CD4-positive, CD25-positive, alpha-beta regulatory T cell (primary cell): ENCODE data around the gene MRPL41. TPM values are rescaled to one million over a fixed set of nuclear protein-coding genes. Genes with fewer than 3 reads are reported as not detected.
"Not testable (repeated sequence)": the region's sequence is repeated elsewhere in the genome, so short reads cannot be mapped to it uniquely, and the experiment has no call there.

Experiments
- ATAC-seq, 2 donors: fragments of 150-1000 bp; cut with Tn5 transposase; one replicate each; pipeline ENCODE4 v1.10.0; 2021; ENCODE audit warnings: low read depth in 2 of 2, moderate number of reproducible peaks in 2 of 2, moderate library complexity in 1 of 2
- DNase-seq, 3 donors: peaks; one replicate each; pipeline versions ENCODE4 v3.0.0 to v3.0.0-alpha.2; 2012 to 2022; ENCODE audit warnings: mixed read lengths in 1 of 3
- H3K27ac ChIP-seq: one replicate; pipeline ENCODE4 v1.7.0; 2013; ENCODE audit warnings: mild to moderate bottlenecking, low read length; ENCODE audit not compliant: insufficient read depth, poor library complexity, severe bottlenecking
- H3K27me3 ChIP-seq: one replicate; pipeline ENCODE4 v1.7.0; 2013; ENCODE audit warnings: low read length; ENCODE audit not compliant: control insufficient read depth, insufficient read depth
- H3K36me3 ChIP-seq: one replicate; pipeline ENCODE4 v1.7.0; 2013; ENCODE audit warnings: mild to moderate bottlenecking, low read length, moderate library complexity; ENCODE audit not compliant: control insufficient read depth, insufficient read depth
- H3K4me1 ChIP-seq: 2 replicates; pipeline ENCODE4 v1.7.0; 2013; ENCODE audit warnings: mild to moderate bottlenecking, low read length; ENCODE audit not compliant: insufficient read depth, control insufficient read depth, poor library complexity, severe bottlenecking
- H3K4me3 ChIP-seq: one replicate; pipeline ENCODE4 v1.7.0; 2013; ENCODE audit warnings: low read depth, mild to moderate bottlenecking, low read length, moderate library complexity
- H3K9me3 ChIP-seq, 2 experiments: 1 replicate in 1 of 2; 2 replicates in 1 of 2; pipeline ENCODE4 v1.7.0; 2013; ENCODE audit warnings: low read length in 2 of 2, mild to moderate bottlenecking in 1 of 2, moderate library complexity in 1 of 2; ENCODE audit not compliant: control insufficient read depth in 2 of 2
- H3K27ac Mint-ChIP-seq, 3 donors: one replicate each; pipeline ENCODE4 v1.8.0; 2020 to 2022; ENCODE audit warnings: mild to moderate bottlenecking in 3 of 3, mixed read lengths in 3 of 3, moderate library complexity in 2 of 3
- H3K27me3 Mint-ChIP-seq: one replicate; pipeline ENCODE4 v1.8.0; 2022; ENCODE audit warnings: mild to moderate bottlenecking, mixed read lengths
- H3K36me3 Mint-ChIP-seq: one replicate; pipeline ENCODE4 v1.8.0; 2020; ENCODE audit warnings: mixed read lengths
- H3K4me1 Mint-ChIP-seq, 4 donors: one replicate each; pipeline ENCODE4 v1.8.0; 2020 to 2022; ENCODE audit warnings: mixed read lengths in 4 of 4, mild to moderate bottlenecking in 1 of 4
- H3K4me3 Mint-ChIP-seq, 4 donors: one replicate each; pipeline ENCODE4 v1.8.0; 2020 to 2022; ENCODE audit warnings: mild to moderate bottlenecking in 4 of 4, mixed read lengths in 4 of 4, moderate library complexity in 3 of 4
- H3K9me3 Mint-ChIP-seq, 7 donors: one replicate each; pipeline ENCODE4 v1.8.0; 2020 to 2022; ENCODE audit warnings: mixed read lengths in 7 of 7, mild to moderate bottlenecking in 3 of 7, moderate library complexity in 2 of 7
- polyA plus RNA-seq, 4 donors: library from polyadenylated mRNA; unstranded; fragments of 300-500 nt; fragmentation: Illumina TruSeq; gene quantifications; one replicate each; pipeline ENCODE4 v1.2.3, GENCODE V29; 2021
- total RNA-seq: library from RNA; stranded (reverse); gene quantifications from one replicate; pipeline ENCODE4 v1.2.3, GENCODE V29; 2022

Gene MRPL41
- total and polyA plus RNA-seq, 5 donors from 2014 or later = 38.1 to 64.3 (median 44.2) TPM

DNA sequence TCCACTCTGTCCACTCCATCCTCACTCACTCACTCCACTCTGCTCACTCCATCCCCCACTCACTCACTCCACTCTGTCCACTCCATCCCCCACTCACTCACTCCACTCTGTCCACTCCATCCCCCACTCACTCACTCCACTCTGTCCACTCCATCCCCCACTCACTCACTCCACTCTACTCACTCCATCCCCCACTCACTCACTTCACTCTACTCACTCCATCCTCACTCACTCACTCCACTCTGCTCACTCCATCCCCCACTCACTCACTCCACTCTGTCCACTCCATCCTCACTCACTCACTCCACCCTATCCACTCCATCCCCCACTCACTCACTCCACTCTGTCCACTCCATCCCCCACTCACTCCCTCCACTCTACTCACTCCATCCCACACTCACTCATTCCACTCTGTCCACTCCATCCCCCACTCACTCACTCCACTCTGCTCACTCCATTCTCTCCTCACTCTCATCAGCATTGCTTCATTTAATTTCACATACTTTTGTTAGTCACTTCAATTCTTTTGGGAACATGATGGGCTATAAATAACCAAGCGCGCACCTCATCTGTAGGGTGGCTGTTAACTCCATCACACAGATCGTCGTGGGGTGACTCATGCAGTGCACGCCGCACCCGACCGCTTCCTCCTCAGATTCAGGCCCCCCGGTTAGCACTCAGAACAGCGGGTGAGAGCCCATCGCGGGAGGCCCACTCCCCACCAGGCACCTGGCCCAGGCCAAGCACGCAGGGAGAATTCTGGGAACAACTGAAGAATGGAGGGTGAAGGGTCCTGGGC is 32.8 kb upstream of the MRPL41 start:
- not testable (repeated sequence) for DNase-seq, H3K27me3 Mint-ChIP-seq, H3K36me3 Mint-ChIP-seq, H3K4me1 Mint-ChIP-seq, H3K4me3 ChIP-seq, H3K4me3 Mint-ChIP-seq, ATAC-seq, H3K4me1 ChIP-seq, H3K27ac ChIP-seq, H3K36me3 ChIP-seq, H3K27me3 ChIP-seq, H3K9me3 ChIP-seq, H3K9me3 Mint-ChIP-seq
- peak overlapping the region in 1 of 3 donors; percentile 62 for H3K27ac Mint-ChIP-seq

DNA sequence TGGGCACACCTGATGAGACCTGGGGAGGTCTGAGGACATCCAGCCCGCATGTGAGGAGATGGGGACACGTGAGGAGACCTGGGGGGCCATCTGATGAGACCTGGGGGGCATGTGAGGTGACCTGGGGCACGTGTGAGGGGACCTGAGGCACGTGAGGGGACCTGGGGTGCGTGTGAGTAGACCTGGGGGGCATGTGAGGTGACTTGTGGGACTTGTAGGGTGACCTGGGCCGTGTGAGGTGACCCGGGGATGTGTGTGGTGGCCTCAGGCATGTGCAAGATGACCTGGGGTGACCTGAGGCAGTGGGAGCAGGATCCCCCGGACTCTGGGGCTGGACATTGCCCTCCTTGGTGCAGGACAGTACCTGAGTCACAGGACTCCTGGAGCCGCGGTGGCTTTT is 32.1 kb upstream of the MRPL41 start:
- Mint-ChIP-seq H3K36me3 (no peaks in the 10 kb centered on the region), H3K4me1 (peaks cover 0 to 2% (median 0%) of the 10 kb centered on the region in 4 donors), H3K27ac (peak overlapping the region in 1 of 3 donors; percentile 62), H3K9me3 (no peaks in the 10 kb centered on the region), H3K4me3 (no peak overlapping the region), H3K27me3 (no peaks in the 10 kb centered on the region)
- Histone ChIP-seq H3K9me3 (no peaks in the 10 kb centered on the region), H3K4me1 (no peaks in the 10 kb centered on the region), H3K4me3 (no peak overlapping the region), H3K27me3 (no peaks in the 10 kb centered on the region), H3K36me3 (no peaks in the 10 kb centered on the region), H3K27ac (no peak overlapping the region)
- no peak for DNase-seq
- ATAC-seq = no peak

GRCh38 chr9:137520614-137521404 is 30.9 kb upstream of the MRPL41 start:
- ATAC-seq = no peak
- Histone ChIP-seq H3K27me3 (no peaks in the 10 kb centered on the region), H3K9me3 (no peaks in the 10 kb centered on the region), H3K27ac (no peak overlapping the region), H3K36me3 (no peaks in the 10 kb centered on the region), H3K4me3 (no peak overlapping the region), H3K4me1 (no peaks in the 10 kb centered on the region)
- no peak overlapping the region for H3K27ac Mint-ChIP-seq
- DNase-seq = no peak
- no peaks in the 10 kb centered on the region for H3K36me3 Mint-ChIP-seq
- H3K27me3 Mint-ChIP-seq = no peaks in the 10 kb centered on the region
- peaks cover 0 to 11% (median 0%) of the 10 kb centered on the region in 4 donors for H3K4me1 Mint-ChIP-seq
- H3K9me3 Mint-ChIP-seq = no peaks in the 10 kb centered on the region
- H3K4me3 Mint-ChIP-seq = no peak overlapping the region

DNA sequence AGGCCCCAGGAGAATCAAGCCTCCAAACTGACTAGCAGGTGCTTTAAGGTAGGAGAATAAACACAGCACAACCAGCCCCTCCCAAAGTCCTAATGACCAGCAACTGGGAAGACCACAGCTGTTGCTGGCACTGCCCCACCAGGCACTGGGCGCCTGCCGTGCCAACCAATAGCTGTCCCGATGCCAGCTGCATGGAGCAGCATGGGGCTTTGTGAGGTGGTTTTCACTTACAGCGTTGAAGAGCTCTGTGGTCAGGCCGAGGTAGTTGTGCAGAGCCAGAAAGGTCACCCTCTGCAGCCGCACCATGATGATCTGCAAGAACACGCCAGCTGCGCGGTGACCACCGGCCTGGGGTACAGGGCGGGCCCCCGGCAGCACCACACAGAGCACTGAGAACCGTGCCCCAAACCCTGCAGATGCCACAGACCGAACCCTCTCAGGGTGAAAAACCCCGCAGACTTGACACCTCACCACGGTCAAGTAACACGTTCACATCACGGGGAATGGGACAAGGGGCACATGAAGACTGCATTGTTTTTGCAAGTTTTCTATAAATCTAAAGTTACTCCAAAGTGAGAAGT is 30.2 kb upstream of the MRPL41 start:
- ATAC-seq (no peak), DNase-seq (no peak)
- no peaks in the 10 kb centered on the region for H3K9me3 Mint-ChIP-seq
- H3K4me1 Mint-ChIP-seq = peaks cover 0 to 11% (median 0%) of the 10 kb centered on the region in 4 donors
- no peak overlapping the region for H3K27ac ChIP-seq
- H3K27me3 ChIP-seq = no peaks in the 10 kb centered on the region
- H3K27me3 Mint-ChIP-seq = no peaks in the 10 kb centered on the region
- H3K36me3 ChIP-seq = no peaks in the 10 kb centered on the region
- H3K27ac Mint-ChIP-seq = no peak overlapping the region
- H3K36me3 Mint-ChIP-seq = no peaks in the 10 kb centered on the region
- no peak overlapping the region for H3K4me3 ChIP-seq
- no peak overlapping the region for H3K4me3 Mint-ChIP-seq
- no peaks in the 10 kb centered on the region for H3K4me1 ChIP-seq
- H3K9me3 ChIP-seq = no peaks in the 10 kb centered on the region

- Histone ChIP-seq H3K4me1 (no peaks in the 10 kb centered on the region), H3K36me3 (no peaks in the 10 kb centered on the region), H3K9me3 (no peaks in the 10 kb centered on the region), H3K4me3 (no peak overlapping the region), H3K27me3 (no peaks in the 10 kb centered on the region), H3K27ac (no peak overlapping the region)
- ATAC-seq (no peak), DNase-seq (no peak)
- Mint-ChIP-seq H3K27me3 (no peaks in the 10 kb centered on the region), H3K9me3 (no peaks in the 10 kb centered on the region), H3K27ac (no peak overlapping the region), H3K4me3 (no peak overlapping the region), H3K36me3 (no peaks in the 10 kb centered on the region), H3K4me1 (peaks cover 0 to 11% (median 0%) of the 10 kb centered on the region in 4 donors)
These were observed 28.8 kb upstream of the MRPL41 start for GRCh38 chr9:137522746-137523455.

DNA sequence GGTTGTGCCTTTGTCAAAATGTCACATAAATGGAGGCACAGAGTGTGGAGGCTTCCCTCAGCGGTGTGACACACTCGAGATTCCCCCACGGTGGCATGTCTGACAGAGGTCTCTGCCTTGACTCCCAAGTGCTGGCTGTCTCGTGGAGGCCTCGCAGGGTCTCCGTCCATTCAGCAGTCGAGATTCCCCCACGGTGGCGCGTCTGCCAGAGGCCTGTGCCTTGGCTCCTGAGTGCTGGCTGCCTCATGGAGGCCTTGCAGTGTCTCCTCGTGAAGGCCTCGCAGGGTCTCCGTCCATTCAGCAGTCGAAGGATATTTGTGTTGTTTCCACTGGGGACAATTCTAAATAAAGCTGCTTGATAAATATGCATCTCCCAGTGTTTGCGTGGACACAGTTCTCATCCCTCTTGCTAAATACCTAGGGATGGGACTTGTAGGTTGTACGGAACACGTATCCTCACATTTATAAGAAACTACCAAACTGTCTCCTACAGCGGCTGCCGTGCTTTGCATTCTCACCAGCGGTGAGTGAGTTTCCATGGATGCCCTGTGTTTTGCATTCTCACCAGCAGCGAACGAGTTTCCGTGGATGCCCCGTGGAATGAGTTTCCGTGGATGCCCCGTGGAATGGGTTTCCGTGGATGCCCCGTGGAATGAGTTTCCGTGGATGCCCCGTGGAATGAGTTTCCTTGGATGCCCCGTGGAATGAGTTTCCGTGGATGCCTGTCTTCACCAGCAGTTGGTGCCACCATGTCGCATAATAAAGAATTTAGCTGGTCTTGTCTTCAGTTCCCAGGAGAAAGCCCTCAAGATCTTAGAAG is 27.3 kb upstream of the MRPL41 start:
- no peak overlapping the region for H3K27ac Mint-ChIP-seq
- H3K9me3 Mint-ChIP-seq = no peaks in the 10 kb centered on the region
- Histone ChIP-seq H3K27ac (no peak overlapping the region), H3K27me3 (no peaks in the 10 kb centered on the region), H3K4me3 (no peak overlapping the region), H3K9me3 (no peaks in the 10 kb centered on the region), H3K4me1 (no peaks in the 10 kb centered on the region), H3K36me3 (no peaks in the 10 kb centered on the region)
- DNase-seq (no peak), ATAC-seq (no peak)
- H3K4me1 Mint-ChIP-seq = peaks cover 0 to 11% (median 0%) of the 10 kb centered on the region in 4 donors
- H3K4me3 Mint-ChIP-seq = no peak overlapping the region
- H3K27me3 Mint-ChIP-seq = no peaks in the 10 kb centered on the region
- no peaks in the 10 kb centered on the region for H3K36me3 Mint-ChIP-seq

- Mint-ChIP-seq H3K27me3 (no peaks in the 10 kb centered on the region), H3K27ac (peak overlapping the region in 1 of 3 donors; percentile 26), H3K9me3 (no peaks in the 10 kb centered on the region), H3K4me1 (peaks cover 0 to 11% (median 0%) of the 10 kb centered on the region in 4 donors), H3K36me3 (no peaks in the 10 kb centered on the region), H3K4me3 (no peak overlapping the region)
- no peaks in the 10 kb centered on the region for H3K27me3 ChIP-seq
- no peak overlapping the region for H3K4me3 ChIP-seq
- no peaks in the 10 kb centered on the region for H3K4me1 ChIP-seq
- no peaks in the 10 kb centered on the region for H3K36me3 ChIP-seq
- ATAC-seq = no peak
- no peak overlapping the region for H3K27ac ChIP-seq
- no peaks in the 10 kb centered on the region for H3K9me3 ChIP-seq
- no peak for DNase-seq
These were observed 26.7 kb upstream of the MRPL41 start for GRCh38 chr9:137524981-137525317.
